Stimulated activated naive B cell treated with anti-CD40 and anti-IgM and Interleukin-4, amounts not matched to agents 10 μg/mL and 1 μg/mL and 100 μg/mL, for 72 hours (primary cell): ENCODE results near the gene CHST6.
"Not testable (repeated sequence)": the region's sequence is repeated elsewhere in the genome, so short reads cannot be mapped to it uniquely, and the experiment has no call there.

ENCODE experiments used
- ATAC-seq, 2 donors: fragments of 150-1000 bp; cut with Tn5 transposase; replicated peaks; 2 replicates each; pipeline ENCODE4 v1.10.0; 2021; ENCODE audit warnings: moderate library complexity in 1 of 2
- DNase-seq: peaks from one replicate; pipeline ENCODE4 v3.0.0; 2021
- H3K27ac Mint-ChIP-seq: one replicate; pipeline ENCODE4 v1.8.0; 2022; ENCODE audit warnings: mild to moderate bottlenecking, mixed read lengths
- H3K27me3 Mint-ChIP-seq, 2 donors: one replicate each; pipeline ENCODE4 v1.8.0; 2022; ENCODE audit warnings: mixed read lengths in 2 of 2
- H3K36me3 Mint-ChIP-seq, 2 donors: one replicate each; pipeline ENCODE4 v1.8.0; 2022; ENCODE audit warnings: mixed read lengths in 2 of 2, mild to moderate bottlenecking in 1 of 2
- H3K4me1 Mint-ChIP-seq, 2 donors: one replicate each; pipeline ENCODE4 v1.8.0; 2022; ENCODE audit warnings: mixed read lengths in 2 of 2, mild to moderate bottlenecking in 1 of 2
- H3K4me3 Mint-ChIP-seq, 2 donors: one replicate each; pipeline ENCODE4 v1.8.0; 2022; ENCODE audit warnings: mild to moderate bottlenecking in 2 of 2, mixed read lengths in 2 of 2, moderate library complexity in 1 of 2
- H3K9me3 Mint-ChIP-seq, 2 donors: one replicate each; pipeline ENCODE4 v1.8.0; 2022; ENCODE audit warnings: mixed read lengths in 2 of 2, mild to moderate bottlenecking in 1 of 2

Gene CHST6

DNA sequence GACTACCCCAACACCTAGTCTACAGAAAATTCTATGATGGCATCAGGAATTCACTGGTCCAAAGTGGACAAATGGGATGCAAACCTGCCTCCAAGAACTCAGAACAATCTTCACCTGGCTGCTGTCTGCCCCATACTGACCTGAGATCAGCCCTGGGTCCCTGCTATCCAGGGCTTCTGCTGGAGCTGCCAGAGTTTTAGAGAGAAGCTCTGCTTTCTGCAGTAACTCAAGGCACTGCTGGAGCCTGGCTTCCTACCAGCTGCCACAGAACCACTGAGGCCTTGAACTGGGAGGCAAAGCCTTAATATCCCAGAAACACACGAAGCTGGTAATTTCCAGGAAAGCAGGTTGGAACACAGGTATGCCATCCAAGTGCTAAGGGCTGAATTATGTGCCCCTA is 38.3 kb downstream of the CHST6 start:
- H3K4me3 Mint-ChIP-seq, result no peak overlapping the region
- peaks cover 29 to 66% of the 10 kb centered on the region in 2 donors for H3K4me1 Mint-ChIP-seq
- no peak overlapping the region for H3K27ac Mint-ChIP-seq

DNA sequence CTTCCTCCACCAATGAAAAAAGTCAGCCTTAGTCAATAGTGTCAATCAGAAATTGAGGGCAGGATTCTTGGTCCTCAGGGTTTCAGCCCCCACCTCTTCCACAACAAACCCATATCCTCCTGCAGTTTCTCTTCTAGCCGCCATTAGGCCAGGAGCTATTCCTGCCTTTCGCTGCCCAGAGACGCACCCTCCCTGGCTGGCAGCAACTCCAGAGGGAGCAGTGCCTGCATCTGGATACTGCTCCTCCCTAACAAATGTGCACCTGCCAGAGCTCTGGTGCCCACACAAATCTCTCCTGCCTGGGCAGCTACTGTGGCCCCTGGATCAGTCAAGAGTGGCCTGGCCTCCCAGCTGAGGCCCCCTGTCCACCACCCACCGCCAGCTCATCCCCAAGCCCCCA is 38.8 kb downstream of the CHST6 start:
- H3K36me3 Mint-ChIP-seq, result peaks cover 17 to 23% of the 10 kb centered on the region in 2 donors
- H3K27me3 Mint-ChIP-seq, H3K9me3 Mint-ChIP-seq, H3K4me3 Mint-ChIP-seq, ATAC-seq, H3K27ac Mint-ChIP-seq, DNase-seq: not testable (repeated sequence)
- peaks cover 28 to 63% of the 10 kb centered on the region in 2 donors for H3K4me1 Mint-ChIP-seq

More for the DNA sequence above, 38.3 kb downstream of the CHST6 start:
- Mint-ChIP-seq H3K27me3 (no peaks in the 10 kb centered on the region), H3K36me3 (peaks cover 19 to 20% of the 10 kb centered on the region in 2 donors), H3K9me3 (no peaks in the 10 kb centered on the region)
- DNase-seq, result no peak
- no peak for ATAC-seq

DNA sequence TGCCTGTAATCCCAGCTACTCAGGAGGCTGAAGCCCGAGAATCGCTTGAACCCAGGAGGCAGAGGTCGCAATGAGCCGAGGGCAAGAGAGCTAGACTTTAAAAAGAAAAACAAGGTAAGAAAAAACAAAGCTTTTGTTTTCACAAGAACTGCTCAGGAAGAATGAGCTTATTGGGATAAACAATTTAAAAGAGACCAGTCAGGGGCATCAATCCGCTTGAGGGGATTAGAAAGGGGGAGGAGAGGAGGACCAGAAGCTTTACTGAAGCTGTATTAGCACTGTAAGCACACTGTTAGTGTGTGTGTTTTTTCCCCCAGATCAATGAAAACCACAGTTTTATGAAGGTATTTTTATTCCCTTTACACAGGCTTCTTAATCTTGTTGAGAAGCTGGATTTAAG is 39.6 kb downstream of the CHST6 start:
- H3K36me3 Mint-ChIP-seq, result peaks cover 23 to 29% of the 10 kb centered on the region in 2 donors
- no peaks in the 10 kb centered on the region for H3K9me3 Mint-ChIP-seq
- H3K27me3 Mint-ChIP-seq, result no peaks in the 10 kb centered on the region
- H3K4me1 Mint-ChIP-seq, result peaks cover 28 to 62% of the 10 kb centered on the region in 2 donors
- ATAC-seq (no peak), DNase-seq (no peak)
- no peak overlapping the region for H3K27ac Mint-ChIP-seq
- no peak overlapping the region for H3K4me3 Mint-ChIP-seq

DNA sequence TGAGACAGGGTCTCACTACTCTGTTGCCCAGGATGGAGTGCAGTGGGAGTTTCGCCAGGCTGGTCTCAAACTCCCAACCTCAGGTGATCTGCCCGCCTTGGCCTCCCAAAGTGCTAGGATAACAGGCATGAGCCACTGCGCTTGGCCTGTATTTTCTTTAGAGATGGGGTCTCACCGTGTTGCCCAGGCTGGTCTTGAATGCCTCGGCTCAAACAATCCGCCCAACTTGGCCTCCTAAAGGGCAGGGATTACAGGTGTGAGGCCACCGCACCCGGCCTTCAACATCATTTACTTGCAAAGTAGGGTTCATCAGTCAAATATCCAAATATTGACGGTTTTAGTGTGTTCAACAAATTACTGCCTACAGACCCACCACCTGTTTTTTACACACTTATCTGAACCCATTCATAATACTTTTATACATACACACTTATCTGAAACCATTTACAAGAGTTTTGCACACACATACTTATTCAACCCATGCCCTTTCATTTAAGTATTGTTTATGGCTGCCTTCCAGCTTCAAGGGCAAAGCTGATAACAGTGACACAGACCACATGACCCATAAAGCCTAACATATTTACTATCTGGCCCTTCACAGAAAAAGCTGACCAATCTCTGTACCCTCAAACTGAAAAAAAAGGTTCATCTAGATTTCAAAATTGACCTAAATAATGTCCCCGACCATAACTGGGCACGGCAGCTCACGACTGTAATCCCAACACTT is 42.6 kb downstream of the CHST6 start:
- ATAC-seq (no peak), DNase-seq (no peak)
- peaks cover 19 to 24% of the 10 kb centered on the region in 2 donors for H3K36me3 Mint-ChIP-seq
- H3K4me1 Mint-ChIP-seq, result peaks cover 17 to 34% of the 10 kb centered on the region in 2 donors
- no peaks in the 10 kb centered on the region for H3K9me3 Mint-ChIP-seq
- H3K4me3 Mint-ChIP-seq, result no peak overlapping the region
- H3K27me3 Mint-ChIP-seq, result no peaks in the 10 kb centered on the region
- no peak overlapping the region for H3K27ac Mint-ChIP-seq

DNA sequence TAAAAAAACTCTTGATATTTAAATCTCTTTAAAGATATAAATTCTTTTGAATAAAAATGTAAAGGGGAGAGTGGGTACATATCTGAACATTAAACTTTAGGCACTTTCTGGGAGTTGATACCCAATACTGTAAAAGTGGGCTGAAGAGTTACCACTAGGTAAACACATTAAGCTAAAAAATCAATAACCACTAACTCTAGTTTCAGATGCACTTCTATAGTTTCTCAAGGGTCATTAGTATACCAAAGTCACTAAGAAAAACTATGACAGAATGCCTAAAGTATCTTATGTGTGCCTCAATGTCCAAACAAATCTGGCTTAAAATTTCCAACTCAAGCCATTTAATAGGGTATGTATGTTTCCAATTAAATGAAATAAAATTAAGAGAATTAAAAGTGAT is 48.8 kb downstream of the CHST6 start:
- DNase-seq (no peak), ATAC-seq (no peak)
- H3K27me3 Mint-ChIP-seq, result no peaks in the 10 kb centered on the region
- no peaks in the 10 kb centered on the region for H3K4me1 Mint-ChIP-seq
- H3K4me3 Mint-ChIP-seq, result no peak overlapping the region
- peaks cover 12 to 20% of the 10 kb centered on the region in 2 donors for H3K36me3 Mint-ChIP-seq
- H3K27ac Mint-ChIP-seq, result no peak overlapping the region
- H3K9me3 Mint-ChIP-seq, result no peaks in the 10 kb centered on the region

DNA sequence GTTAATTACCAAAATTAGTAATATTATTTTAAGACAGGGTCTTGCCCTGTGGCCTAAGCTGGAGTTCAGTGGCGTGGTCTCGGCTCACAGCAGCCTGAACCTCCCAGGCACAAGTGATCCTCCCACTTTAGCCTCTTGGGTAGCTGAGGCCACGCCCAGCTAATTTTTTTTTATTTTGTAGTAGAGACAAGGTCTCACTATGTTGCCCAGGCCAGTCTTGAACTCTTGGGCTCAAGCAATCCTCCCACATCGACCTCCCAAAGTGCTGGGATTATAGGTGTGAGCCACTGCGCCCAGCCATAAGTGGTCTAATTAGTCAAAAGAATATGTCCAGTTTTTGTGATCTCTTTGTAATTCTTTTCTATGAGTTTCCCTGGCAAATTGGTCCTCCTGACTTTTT is 49.9 kb downstream of the CHST6 start:
- Mint-ChIP-seq H3K27ac (no peak overlapping the region), H3K27me3 (no peaks in the 10 kb centered on the region), H3K4me3 (no peak overlapping the region)

DNA sequence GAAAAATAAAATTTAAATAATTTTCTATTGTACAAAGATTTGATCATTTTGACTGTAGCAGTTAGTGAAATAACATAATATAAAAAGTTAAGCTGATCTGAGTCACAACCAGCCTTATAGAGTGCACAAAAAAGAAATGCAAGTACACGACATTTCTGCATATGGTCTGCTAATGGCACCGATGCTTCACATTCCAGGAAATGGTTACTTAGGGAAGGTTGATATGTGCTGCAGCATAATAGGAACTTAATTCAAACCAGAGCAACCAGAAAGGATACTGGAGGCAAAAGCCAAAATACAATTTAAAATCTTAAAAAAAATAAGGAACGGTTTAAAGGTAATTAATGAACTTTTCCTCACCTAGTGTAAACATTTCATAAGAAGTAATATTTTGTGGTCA is 51.9 kb downstream of the CHST6 start:
- H3K36me3 Mint-ChIP-seq, result peaks cover 1 to 11% of the 10 kb centered on the region in 2 donors
- ATAC-seq, result no peak
- no peaks in the 10 kb centered on the region for H3K4me1 Mint-ChIP-seq
- H3K27me3 Mint-ChIP-seq, result no peaks in the 10 kb centered on the region
- DNase-seq, result no peak
- H3K27ac Mint-ChIP-seq, result no peak overlapping the region
- H3K4me3 Mint-ChIP-seq, result no peak overlapping the region
- no peaks in the 10 kb centered on the region for H3K9me3 Mint-ChIP-seq

More for the DNA sequence above, 49.9 kb downstream of the CHST6 start:
- H3K9me3 Mint-ChIP-seq, result no peaks in the 10 kb centered on the region
- no peaks in the 10 kb centered on the region for H3K4me1 Mint-ChIP-seq
- ATAC-seq (no peak), DNase-seq (no peak)
- H3K36me3 Mint-ChIP-seq, result peaks cover 3 to 16% of the 10 kb centered on the region in 2 donors

DNA sequence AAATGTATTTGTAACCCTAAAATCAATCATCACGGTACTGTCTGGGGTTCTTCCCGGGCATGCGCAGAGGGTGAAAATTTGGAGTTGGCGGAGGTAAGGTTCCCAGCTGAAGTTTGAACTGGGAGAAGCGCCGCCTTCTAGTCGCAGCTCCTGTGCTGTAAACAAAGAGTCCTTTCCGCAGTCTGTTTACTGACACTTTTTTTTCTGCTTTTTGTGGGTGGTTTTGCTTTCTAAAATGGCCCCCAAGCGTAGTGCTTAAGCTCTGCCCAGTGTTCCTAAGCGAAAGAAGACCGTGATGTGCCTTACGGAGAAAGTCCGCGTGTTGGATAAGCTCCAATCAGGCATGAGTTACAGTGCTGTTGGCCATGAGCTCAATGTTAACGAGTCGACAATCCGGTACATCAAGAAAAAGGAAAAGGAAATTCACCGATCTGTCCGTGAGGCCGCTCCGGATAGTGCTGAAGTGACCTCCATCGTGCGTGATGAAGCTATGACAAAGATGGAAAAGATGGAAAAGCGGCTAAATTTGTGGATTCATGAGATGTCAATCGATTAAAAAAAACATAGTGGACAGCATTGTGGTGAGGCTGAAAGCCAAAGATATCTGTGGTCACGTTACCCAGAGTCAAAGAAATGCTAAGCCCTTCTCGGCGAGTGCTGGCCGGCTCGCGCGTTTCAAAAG is 61.4 kb downstream of the CHST6 start:
- DNase-seq (peak; percentile 61), ATAC-seq (peak; percentile 79 to 83)

DNA sequence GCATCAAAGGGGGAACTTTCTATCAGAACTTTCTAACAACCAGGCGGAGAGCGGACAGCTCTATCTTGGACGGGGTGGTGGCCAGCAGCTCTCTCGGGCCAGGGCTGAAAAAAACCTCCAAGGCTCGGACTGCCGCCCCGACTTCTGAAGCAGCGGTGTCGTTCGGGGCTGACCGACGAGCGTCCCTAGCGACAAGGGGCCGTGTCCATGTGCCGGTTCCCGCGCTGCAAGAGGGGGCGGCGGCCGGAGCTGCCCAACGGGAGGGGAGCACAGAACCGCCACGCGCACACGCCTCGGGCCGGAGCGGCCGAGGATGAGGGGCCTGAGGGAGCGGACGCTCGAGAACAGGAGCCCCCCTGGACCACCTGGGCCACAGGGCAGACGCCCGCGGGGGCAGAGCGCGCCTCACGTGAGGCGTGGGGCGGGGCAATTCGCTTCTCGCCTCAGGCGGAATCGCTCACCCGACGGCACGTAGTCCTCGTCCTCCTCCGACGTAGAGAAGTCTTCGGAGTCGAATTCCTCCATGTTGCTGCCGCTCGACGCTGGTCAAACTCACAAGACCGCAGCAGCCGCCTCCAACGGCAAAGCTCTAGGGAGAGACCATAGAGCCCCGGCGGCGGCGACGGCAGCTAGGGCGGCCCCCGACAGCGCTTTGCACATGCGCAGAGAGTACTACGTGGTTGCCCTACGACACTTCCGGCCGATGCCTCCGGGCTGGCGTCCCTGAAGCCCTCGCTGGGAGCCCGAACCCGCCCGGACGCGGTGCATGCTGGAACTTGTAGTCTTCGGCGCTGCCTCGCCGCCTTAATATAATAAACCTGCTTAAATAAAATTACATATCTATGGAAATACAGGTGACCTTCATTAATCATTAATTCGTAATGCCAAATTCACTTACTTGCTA is 62.2 kb downstream of the CHST6 start, which contains the start of gene CFDP1:
Gene CFDP1 (minus strand): TSS at position 676 of the 904 bp plus-strand sequence. CDS start 151 bp downstream, at position 525.
- peak within 1 kb of the TSS; percentile 89 for H3K4me3 Mint-ChIP-seq
- peaks cover 13 to 41% of the 10 kb centered on the region in 2 donors for H3K4me1 Mint-ChIP-seq
- DNase-seq (peak; percentile 92), ATAC-seq (peak; percentile 93 to 95)
- H3K27me3 Mint-ChIP-seq, result no peaks in the 10 kb centered on the region
- H3K27ac Mint-ChIP-seq, result peak within 1 kb of the TSS; percentile 93
- peaks cover 5 to 16% of the 10 kb centered on the region in 2 donors for H3K36me3 Mint-ChIP-seq
- H3K9me3 Mint-ChIP-seq, result no peaks in the 10 kb centered on the region

More for the DNA sequence above, 61.4 kb downstream of the CHST6 start:
- Mint-ChIP-seq H3K4me3 (peak overlapping the region; percentile 89), H3K27me3 (no peaks in the 10 kb centered on the region), H3K36me3 (peaks cover 2 to 9% of the 10 kb centered on the region in 2 donors), H3K4me1 (peaks cover 13 to 38% of the 10 kb centered on the region in 2 donors), H3K9me3 (no peaks in the 10 kb centered on the region), H3K27ac (peak overlapping the region; percentile 93)

DNA sequence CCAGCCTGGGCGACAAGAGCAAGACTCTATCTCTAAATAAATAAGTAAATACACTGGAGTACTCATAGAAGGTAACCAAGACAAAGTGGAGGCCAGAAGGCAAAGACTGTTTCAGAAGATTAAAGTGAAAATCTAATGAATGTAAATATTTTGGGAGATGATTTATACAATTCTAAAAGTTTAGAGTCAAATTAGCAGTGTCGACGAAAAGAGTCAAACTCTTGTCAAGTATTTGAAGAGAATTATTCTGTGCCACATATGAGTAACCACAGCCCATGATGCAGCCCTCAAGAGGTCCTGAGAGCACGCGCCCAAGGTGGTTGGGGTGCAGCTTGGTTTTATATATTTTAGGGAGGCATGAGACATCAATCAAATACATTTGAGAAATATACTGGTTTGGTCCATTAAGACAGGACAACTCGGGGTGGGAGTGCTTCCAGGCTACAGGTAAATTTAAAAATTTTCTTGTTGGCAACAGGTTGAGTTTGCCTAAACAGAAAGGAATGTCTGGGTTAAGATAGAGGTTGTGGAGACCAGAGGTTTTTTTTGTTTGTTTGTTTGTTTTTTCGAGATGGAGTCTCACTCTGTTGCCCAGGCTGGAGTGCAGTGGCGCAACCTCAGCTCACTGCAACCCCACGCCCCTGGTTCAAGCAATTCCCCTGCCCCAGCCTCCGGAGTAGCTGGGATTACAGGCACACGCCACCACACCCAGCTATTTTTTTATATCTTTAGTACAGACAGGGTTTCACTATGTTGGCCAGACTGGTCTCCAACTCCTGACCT is 65.4 kb downstream of the CHST6 start:
- H3K36me3 Mint-ChIP-seq, result peaks cover 5 to 16% of the 10 kb centered on the region in 2 donors
- no peak for ATAC-seq
- H3K27me3 Mint-ChIP-seq, result no peaks in the 10 kb centered on the region
- H3K4me3 Mint-ChIP-seq, result no peak overlapping the region
- no peak overlapping the region for H3K27ac Mint-ChIP-seq
- no peaks in the 10 kb centered on the region for H3K9me3 Mint-ChIP-seq
- H3K4me1 Mint-ChIP-seq, result peaks cover 14 to 47% of the 10 kb centered on the region in 2 donors
- DNase-seq, result no peak

DNA sequence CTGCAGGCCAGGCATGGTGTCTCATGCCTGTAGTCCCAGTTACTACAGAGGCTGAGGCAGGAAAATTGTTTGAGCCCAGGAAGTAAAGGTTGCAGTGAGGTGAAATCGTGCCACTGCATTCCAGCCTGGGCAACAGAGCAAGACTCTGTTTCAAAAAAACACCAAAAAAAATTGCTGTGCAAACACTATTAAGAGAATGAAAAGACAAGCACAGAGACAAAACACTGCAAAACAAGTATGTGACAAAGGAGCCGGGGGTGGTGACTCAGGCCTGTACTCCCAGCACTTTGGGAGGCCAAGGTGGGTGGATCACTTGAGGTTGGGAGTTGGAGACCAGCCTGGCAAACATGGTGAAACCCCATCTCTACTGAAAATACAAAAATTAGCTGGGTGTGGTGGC is 68.7 kb downstream of the CHST6 start:
- H3K4me1 Mint-ChIP-seq, result peaks cover 7 to 38% of the 10 kb centered on the region in 2 donors
- not testable (repeated sequence) for H3K4me3 Mint-ChIP-seq, H3K27me3 Mint-ChIP-seq, H3K9me3 Mint-ChIP-seq, DNase-seq, ATAC-seq, H3K27ac Mint-ChIP-seq
- H3K36me3 Mint-ChIP-seq, result peaks cover 5 to 14% of the 10 kb centered on the region in 2 donors

DNA sequence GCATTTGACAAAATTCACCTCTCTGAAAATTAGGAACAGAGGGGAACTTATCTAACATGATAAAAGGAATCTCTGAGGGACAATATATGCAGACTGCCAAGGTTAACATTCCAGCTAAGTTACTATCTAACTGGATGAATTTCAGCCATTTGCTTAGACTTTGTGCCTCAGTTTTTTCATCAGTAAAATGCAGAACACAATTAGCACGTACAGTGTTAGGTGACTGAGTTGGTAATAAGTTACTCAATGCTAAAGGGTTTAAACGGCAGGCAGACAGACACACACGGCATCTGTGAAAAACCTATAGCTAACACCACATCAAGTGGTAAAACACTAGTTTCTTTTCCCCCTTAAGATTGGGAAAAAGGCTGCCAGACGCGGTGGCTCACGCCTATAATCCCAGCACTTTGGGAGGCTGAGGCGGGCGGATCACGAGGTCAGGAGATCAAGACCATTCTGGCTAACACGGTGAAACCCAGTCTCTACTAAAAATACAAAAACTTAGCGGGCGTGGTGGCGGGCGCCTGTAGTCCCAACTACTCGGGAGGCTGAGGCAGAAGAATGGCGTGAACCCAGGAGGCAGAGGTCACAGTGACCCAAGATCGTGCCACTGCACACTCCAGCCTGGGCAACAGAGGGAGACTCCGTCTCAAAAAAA is 71.0 kb downstream of the CHST6 start:
- not testable (repeated sequence) for H3K9me3 Mint-ChIP-seq, ATAC-seq, H3K27ac Mint-ChIP-seq, H3K4me3 Mint-ChIP-seq, DNase-seq, H3K27me3 Mint-ChIP-seq, H3K36me3 Mint-ChIP-seq
- peaks cover 12 to 35% of the 10 kb centered on the region in 2 donors for H3K4me1 Mint-ChIP-seq

DNA sequence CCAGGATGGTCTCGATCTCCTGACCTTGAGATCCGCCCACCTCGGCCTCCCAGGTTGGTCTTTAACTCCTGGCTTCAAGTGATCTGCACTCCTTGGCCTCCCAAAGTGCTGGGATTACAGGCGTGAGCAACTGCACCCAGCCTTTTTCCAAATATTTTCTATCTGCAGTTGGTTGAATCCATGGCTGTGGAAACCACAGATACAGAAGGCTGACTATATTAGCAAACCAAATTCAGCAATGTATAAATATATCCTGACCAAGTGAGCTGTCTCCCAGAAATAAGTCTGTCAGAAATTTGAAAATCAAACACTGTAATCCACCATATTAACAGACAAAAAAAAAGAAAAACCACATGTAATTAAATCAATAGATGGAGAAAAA is 71.5 kb downstream of the CHST6 start:
- DNase-seq, result no peak
- no peak overlapping the region for H3K4me3 Mint-ChIP-seq

More for the DNA sequence above, 71.5 kb downstream of the CHST6 start:
- Mint-ChIP-seq H3K27me3 (no peaks in the 10 kb centered on the region), H3K9me3 (no peaks in the 10 kb centered on the region), H3K36me3 (peaks cover under 1 to 5% of the 10 kb centered on the region in 2 donors), H3K27ac (no peak overlapping the region), H3K4me1 (peaks cover 12 to 32% of the 10 kb centered on the region in 2 donors)
- ATAC-seq, result no peak
